Effector CD8-positive, alpha-beta T cell (primary cell): ENCODE data around the gene DNHD1.

Experiments
- DNase-seq: peaks from one replicate; lab custom pipeline; 2025; lab: John Stamatoyannopoulos, UW

The DNHD1 gene

GRCh38 chr11:6594142-6594768 is 97.2 kb downstream of the DNHD1 start:
- DNase-seq: no peak

DNA sequence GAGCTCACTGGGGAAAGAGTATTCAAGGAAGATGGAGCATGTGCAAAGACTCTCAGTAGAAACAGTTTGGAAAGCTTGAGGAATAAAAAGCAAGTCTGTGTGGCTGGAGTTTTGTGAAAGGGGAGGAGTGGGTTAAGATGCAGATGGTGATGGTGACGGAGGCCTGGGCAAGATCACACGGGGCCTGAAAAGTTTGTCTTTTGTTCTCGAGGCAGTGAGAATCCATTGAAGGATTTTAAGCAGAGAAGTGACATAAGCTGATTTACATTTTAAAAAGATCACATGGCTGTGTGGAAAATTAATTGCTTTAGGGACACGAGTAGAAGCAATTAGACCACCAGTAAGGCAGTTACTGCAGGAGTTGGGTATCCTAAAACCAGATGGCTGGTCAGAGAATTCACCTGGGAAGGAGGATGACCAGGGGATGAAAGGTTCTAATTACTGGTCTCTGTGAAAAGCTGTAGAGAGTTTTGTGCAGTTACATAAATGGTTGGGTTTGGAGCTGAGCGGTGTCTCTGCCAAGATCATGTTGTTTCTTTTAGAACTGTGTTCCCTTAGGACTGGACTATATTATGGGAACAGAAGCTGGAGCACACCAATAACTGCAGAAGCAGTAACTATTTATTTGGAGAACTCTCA is 99.3 kb downstream of the DNHD1 start:
- no peak for DNase-seq

- no peak for DNase-seq
Measured at GRCh38 chr11:6598555-6598954, 101.5 kb downstream of the DNHD1 start.

DNA sequence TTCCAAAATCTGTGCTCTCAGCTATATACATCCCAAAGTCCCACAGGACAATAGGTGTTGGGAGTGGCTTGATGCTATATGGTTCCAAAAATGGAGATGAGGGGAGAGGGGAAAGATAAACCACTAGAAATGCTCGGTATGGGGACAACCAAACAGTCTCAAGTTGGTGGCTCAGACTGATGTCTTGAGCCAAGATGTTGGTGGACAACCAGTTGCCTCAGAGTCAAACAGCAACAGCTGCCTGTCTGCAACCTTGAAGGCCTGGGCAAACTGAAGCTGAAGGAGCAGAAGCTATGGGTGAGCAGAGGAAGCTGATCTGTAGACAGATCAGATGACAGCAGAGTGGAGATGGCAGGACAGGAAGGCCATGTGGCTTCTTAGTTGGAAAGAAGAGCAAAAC is 102.4 kb downstream of the DNHD1 start:
- DNase-seq: no peak

- no peak for DNase-seq
Measured at GRCh38 chr11:6599881-6600390, 102.9 kb downstream of the DNHD1 start.

DNA sequence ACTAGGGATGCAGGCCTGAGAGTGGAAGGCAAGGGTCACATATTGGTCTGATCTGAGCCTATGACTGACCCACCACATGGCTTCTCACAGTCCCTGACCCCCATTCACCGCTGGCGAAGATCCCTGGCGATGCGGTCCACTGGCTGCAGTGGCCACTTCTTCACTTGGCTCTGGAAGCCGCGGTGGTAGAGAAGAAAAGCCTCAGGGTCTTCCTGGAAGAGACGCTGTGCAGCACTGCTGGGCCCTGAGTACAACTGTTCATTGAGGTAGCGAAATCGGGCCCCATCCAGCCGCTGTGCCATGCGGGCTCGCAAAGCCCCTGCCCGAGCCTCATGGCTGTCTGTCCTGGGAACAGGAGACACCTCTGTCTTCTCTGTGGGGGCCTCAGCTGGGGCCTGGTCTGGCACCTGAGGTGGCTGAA is 104.0 kb downstream of the DNHD1 start:
- DNase-seq: no peak

DNA sequence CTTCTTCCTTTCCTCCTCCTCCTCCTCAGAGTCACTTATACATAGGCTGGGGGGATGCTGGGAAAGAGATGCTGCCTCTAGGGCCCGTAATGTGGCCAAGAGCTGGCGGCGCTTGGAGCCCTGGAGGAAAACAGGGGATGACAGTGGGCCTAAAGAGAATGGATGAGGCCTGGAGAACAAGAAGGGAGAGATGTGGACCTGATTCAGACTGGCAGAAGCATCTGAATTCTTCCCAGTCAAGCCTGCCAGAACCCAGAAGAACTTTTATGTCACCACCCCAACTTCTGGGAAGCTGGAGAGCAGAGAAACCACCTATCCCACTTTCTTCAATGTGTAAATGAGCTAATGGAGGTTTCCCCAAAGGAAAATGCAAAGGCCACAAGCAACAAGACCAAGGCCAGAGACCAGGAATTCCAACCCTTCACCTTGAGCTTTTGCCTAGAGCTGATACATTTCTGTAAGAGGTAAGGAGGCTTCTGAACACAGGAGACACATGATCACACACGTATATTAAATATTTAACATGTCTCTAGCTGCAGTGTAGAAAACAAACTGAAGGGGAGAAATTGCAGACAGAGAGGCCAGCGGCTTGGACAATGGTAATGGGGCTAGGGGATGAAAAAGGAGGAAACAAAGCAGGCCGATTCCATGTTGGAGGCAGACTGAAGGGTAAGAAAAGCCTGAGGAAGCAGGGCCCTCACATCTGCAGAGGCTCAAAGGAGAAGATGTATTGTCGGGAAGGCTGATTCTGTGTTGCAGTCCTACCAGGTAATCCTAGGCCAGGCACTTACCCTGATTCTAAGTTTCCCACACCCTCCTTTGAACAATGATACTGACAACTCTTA is 105.2 kb downstream of the DNHD1 start:
- DNase-seq: no peak

DNA sequence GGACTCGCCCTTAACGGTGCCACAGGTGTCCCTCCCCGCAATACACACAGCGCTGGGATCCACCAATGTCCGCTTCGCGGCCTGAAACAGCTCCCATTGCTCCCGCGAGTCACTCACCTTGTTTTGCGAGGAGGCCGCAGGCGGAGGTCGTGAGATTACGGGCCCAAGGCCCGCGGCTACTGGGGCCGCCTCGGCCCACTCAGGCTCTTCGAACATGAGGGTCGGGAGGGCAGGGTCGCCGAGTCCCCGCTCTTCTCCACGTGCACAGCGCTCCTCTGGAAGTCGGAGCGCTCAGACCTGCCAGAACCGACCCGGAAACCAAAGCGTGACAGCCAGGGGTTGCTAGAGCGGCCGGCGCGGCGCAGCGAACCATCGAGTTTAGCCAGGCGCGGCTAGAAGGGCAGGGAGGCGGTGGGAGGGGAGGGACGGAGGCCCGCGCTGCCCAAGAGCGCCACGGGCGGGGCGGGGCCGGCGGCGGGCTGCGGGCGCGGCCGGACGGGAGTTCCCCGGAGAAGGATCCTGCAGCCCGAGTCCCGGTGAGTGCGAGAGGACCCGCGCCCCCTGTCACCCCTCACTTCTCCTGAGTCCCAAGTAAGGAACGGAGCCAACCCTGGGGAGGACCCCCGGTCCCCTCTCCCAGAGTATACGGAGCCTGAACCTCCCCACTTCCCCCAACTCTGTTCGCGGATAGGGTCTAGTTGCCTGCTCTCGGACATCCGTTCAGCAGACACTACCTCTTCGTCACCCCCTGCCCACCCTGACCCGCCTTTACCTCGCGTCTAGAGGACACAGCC is 106.4 kb downstream of the DNHD1 start, which contains the start of the genes ILK and RRP8:
TSS of gene ILK (plus strand) at position 488 of the 794 bp plus-strand sequence. CDS start 498 bp downstream, outside the sequence.
TSS of gene RRP8 (minus strand) at position 330 of the 794 bp plus-strand sequence. CDS start at position 216, 114 bp downstream.
- peak; percentile 63 for DNase-seq

- peak; percentile 14 for DNase-seq
Measured at GRCh38 chr11:6604081-6604626, 107.1 kb downstream of the DNHD1 start.

- DNase-seq: no peak
Measured at GRCh38 chr11:6604790-6605189, 107.7 kb downstream of the DNHD1 start.

GRCh38 chr11:6606471-6607189 is 109.5 kb downstream of the DNHD1 start:
- DNase-seq: peak; percentile 21

DNA sequence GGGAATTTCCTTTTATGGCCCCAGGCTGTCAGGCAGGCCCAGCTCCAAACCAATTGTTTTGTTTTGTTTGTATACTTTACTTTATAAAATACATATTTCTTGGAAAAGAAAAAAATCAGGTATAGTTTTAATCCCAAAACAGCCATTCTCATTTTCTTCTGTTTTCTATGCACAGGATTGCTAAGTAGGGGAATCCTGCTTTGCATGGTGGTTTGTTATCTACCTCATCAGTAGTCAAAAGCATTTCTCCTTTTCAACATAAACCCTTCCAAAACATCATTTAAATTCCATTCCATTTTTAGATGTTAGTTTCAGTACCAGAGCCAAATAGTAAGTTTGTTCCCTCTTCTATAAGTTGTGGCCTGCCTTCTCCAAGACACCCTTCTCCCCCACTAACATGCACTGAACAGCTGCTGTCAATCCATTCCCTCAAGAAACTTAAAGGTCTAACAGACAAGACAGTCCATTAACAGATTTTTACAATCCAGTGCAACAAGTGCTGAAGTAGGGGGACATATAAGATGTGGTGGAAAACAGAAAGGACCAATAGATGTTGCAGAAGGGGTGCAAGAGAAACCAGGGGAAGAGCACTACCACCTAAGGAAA is 110.2 kb downstream of the DNHD1 start:
- no peak for DNase-seq

GRCh38 chr11:6608011-6608410 is 110.9 kb downstream of the DNHD1 start:
- no peak for DNase-seq

GRCh38 chr11:6608726-6609501 is 111.8 kb downstream of the DNHD1 start:
- DNase-seq: no peak

GRCh38 chr11:6609502-6610015 is 112.5 kb downstream of the DNHD1 start:
- DNase-seq: no peak

- DNase-seq: no peak
Measured at GRCh38 chr11:6610591-6610990, 113.5 kb downstream of the DNHD1 start.

GRCh38 chr11:6611092-6611962 is 114.2 kb downstream of the DNHD1 start:
- DNase-seq: peak; percentile 24

DNA sequence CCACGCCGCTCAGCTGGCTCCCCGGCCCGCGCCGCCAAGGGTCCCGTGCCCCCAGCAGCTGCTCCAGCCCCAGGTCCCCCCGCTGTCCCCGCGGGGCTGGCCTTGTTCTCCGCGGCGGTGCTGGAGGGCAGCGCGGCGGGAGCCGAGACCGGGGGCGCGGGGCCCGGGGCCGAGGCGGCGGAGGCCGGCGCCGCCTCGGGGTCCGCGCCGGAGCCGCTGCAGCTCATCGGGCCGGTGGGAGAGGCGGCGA is 114.8 kb downstream of the DNHD1 start:
- DNase-seq: no peak
